HL-60/S4 (cell line): ENCODE data around the gene B3GAT3.
"Not testable (repeated sequence)": the region's sequence is repeated elsewhere in the genome, so short reads cannot be mapped to it uniquely, and the experiment has no call there.

Experiments
- in situ Hi-C: fragments of 300-500 bp; cut with MboI; formaldehyde crosslinking; loops from 2 replicates; pipeline ENCODE4 v1.14.3; 2022; ENCODE audit warnings: low sequenced_read_pairs

B3GAT3 gene

DNA sequence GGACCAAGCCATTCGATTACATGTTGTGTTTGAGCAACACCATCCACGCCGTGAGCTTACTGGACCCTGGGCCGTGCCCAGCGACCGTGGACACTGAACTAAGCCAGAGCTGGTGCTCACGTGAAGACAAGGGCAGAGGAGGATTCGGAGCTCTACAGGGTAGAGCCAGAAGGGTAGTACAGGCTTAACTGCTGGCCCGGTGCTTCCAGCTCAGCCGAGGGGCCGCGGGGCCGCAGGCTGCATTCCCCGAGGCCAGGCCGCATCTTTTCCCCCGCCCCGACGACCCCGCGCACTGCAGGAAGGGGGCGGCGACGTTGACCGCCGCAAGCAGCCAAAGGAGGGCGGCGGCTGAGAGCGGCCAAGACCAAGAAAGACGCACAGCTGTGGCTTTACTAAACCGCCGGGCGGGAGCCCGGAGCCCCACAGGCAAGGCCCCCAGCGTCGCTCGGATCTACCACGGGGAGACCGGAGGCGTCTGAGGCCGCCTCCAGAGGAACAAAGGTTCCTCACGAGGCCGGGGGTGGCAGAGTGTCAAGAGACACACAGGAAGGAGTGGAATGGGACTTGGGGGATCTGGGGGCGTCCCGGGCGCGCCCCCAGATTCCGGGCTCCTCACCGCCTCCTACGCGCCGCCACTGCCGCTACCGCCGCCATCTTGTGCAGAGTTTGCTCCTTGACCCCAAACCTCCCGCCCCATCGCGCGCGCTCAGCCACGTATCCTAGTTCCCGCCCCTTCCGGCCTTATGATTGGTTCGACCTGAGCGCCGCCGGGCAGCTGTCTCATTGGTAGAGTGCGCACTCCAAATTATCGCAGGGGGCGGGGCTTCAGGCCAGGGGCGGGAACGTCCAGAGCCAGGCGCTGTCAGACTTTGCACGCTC lies 24.4 kb upstream of the B3GAT3 start, which contains the start of gene GANAB:
Gene GANAB (minus strand): TSS at position 668 of the 879 bp plus-strand sequence. CDS start 14 bp downstream, at position 654.
- in situ Hi-C loops: no loop called here

DNA sequence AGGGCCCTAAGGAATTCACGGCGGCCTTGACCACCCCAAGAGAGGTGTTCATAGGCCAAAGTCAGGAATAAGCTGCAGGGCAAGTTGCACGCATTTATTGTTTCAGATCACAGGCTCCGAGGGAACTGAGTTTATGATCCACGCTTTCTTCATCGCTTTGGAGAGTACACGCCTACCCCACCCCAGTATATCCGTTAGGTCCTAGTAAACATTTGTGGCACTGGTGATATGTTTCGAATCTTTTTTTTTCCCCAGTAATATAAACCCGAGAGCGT lies 23.8 kb upstream of the B3GAT3 start:
- in situ Hi-C loops: no loop called here

DNA sequence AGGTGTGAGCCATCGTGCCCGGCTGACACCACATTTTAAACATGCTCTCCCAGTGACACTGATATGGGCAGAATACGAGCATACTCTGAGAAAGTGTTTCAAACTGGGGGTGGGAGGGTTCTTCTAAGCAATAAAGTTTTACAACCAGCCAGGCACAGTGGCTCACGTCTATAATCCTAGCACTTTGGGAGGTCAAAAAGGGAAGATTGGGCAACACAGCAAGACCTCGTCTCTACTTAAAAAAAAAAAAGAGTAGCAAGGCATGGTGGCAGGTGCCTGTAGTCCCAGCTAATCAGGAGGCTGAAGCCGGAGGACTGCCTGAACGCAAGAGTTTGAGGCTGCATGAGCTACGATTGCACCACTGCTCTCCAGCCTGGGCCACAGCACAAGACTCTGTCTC lies 22.4 kb upstream of the B3GAT3 start:
- in situ Hi-C loops: no loop called here

GRCh38 chr11:62632492-62632891 lies 10.7 kb upstream of the B3GAT3 start:
- in situ Hi-C loops: no loop called here

- in situ Hi-C loops: no loop called here
Observed at GRCh38 chr11:62627713-62628112, 5.9 kb upstream of the B3GAT3 start.

DNA sequence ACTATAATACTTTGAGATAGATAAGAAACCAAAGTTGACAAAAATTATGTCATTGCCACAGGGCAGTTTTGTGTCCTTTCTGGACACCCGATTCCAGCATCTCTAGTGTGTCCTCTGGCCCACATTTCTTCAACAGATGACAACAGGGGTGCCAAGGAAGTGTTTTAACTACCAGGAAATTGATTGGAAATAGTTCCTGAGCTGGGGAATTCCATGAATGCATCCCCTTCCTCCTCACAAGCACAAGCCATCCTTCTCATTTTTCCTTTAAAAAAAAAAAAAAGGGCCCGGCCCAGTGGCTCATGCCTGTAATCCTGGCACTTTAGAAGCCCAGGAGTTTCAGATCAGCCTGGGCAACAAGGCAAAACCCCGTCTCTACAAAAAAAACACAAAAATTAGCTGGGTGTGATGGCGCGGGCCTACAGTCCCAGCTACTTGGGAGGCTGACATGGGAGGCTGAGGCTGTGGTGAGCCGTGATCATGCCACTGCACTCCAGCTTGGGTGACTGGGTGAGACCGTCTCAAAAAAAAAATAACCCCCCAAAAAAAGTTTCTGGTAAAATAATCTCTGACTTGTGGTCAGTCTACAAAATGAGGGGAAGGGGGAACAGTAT lies 797 bp upstream of the B3GAT3 start:
- in situ Hi-C loops: no loop called here

DNA sequence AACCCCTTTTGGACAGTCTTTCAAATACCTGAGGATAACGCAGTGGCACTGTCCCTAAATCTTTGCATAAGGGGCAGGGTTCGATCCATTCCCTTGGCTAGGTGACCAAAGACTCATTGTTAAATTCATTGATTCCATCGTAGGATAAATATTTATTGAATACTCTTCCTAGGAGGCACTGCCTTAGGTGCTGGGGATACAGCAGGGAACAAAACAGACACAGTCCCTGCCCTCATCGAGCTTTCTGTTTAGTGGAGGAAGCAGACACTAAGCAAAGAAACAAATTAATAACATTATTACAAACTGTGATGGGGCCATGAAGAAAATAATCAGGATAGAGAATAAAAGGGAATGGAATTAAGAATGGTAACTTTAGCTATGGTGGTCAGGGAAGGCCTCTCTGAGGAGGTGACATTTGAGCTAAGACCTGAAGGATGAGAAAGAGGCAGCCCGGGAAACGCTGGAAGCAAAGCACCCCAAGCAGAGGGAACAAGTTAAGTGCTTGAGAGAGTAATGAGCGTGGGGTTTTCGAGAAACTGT lies 689 bp downstream of the B3GAT3 start:
- in situ Hi-C loops: no loop called here

DNA sequence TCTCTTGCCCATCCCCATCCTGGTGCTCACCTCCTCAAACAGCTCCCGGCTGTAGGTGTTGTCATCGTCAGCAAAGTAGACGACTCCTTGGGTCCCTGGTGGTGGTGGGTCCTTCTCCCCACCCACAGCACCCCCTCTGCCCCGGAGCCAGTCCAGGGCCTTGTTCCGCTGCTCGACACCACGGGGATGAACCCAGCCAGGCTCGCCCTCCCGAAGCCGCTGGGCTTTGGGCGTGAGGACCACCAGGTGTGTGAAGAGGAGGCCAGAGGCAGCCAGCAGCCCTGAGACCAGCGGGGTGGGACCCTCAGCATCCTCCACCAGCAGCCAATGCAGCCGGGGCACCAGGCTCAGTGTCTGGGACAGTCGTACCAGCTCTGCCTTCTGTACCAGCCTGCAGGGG lies 4.8 kb downstream of the B3GAT3 start:
- in situ Hi-C loops: not testable (repeated sequence)

- in situ Hi-C loops: no loop called here
Observed at GRCh38 chr11:62615521-62615920, 6.3 kb downstream of the B3GAT3 start.

DNA sequence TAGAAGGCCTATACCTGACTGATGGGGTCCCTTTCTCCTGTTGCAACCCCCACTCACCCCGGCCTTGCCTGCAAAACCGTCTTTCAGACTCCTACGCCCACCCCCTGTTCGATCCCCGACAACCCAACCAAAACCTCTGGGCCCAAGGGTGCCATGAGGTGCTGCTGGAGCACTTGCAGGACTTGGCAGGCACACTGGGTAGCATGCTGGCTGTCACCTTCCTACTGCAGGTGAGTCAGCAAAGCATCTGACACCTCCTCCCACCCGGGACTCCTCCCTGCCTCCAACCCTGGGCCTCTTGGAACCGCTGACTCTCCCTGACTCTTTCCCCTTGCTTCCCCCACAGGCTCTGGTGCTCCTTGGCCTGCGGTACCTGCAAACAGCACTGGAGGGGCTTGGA lies 7.5 kb downstream of the B3GAT3 start:
- in situ Hi-C loops: no loop called here

- in situ Hi-C loops: no loop called here
Observed at GRCh38 chr11:62613291-62613778, 8.5 kb downstream of the B3GAT3 start.

DNA sequence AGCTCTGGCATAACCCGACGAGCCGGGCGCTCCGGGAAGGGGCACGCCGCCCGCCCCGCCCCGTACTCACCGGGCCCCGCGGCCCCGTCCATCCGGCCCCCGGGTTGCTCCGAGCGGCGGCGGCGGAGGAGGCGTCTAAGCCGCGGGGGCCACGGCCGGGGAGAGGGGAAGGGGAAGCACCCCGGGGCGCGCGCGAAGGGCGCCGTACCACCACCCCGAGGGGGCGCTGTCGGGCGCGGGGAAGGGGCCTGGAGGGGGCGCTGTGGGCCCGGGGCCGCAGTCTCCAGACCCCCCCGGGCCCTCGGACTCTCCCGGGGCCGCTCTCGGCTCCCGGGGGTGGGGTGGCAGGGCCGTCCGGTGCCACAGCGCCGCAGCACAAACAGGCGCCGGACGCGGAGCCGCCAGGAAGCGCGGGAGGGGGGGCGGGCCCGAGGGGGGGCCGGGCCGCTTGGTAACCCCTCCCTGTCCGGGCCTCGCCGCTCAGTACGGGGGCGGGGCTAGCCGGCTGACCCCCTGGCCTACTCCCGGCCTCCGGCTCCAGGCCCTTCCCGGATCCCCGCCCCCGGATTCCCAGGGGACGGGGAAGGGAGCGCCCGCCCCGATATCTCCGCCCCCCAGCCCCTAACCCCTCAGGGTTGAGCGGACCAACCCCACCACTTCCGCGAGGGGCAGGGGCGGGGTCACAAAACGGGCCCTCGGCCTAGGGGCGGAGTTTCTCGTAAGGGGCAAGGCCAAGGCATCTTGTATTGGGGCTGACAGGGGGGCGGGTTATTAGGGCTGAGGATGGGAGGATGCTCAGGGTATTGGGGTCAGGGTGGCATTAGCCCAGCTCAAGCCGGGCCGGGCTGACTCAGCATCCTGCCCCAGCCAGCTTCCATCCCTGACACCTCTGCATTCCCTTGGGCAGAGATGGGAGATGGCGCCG lies 9.2 kb downstream of the B3GAT3 start, which contains the start of the genes EML3 and ROM1:
Gene EML3 (minus strand): TSS at position 410 of the 925 bp plus-strand sequence. CDS start 318 bp downstream, at position 92.
Gene ROM1 (plus strand): TSS at position 892 of the 925 bp plus-strand sequence. CDS start 25 bp downstream, at position 917.
- in situ Hi-C loops: no loop called here

- in situ Hi-C loops: no loop called here
Observed at GRCh38 chr11:62611705-62612365, 10.0 kb downstream of the B3GAT3 start.

DNA sequence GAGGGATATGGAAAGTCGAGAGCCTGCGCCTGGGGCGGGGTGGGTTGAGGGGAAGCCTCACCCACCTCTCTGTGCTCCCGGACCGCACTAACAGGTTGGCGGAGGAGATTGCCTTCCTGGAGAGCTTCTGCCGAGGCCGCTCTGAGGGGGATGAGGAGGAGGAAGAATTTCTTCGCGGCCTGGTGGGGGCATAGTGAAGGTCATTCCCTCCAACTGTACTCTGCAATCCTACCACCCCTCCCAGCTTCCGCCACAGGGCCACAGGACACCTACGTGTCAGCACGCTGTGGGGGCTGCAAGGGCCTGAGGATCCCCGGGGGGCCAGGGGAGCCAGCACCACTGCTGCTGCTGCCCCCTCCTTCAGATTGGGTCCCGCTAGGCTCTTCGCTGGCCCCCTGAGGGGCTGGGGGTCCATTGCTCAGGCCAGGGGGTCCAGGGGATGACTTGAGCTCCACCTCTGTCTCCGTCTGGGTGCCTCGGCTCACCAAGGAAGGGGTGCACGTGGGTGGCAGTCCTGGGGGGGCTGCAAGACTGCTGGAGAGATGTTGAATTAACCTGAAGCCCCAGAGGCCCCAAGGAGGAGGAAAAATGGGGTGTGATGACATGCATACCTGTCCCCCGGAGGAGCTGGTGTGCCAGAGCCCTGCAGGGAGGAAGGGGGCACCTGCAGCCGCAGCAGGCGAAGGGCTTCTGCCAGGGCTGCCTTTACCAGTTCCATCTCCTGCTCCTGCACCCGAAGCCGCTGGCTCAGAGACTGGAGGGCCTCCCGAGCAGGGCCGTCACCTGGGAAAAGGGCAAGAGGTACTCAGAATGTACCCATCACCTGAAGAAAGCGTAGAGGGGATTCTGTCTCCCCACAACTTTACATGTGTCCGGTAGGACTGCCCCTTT lies 10.7 kb downstream of the B3GAT3 start:
- in situ Hi-C loops: no loop called here

DNA sequence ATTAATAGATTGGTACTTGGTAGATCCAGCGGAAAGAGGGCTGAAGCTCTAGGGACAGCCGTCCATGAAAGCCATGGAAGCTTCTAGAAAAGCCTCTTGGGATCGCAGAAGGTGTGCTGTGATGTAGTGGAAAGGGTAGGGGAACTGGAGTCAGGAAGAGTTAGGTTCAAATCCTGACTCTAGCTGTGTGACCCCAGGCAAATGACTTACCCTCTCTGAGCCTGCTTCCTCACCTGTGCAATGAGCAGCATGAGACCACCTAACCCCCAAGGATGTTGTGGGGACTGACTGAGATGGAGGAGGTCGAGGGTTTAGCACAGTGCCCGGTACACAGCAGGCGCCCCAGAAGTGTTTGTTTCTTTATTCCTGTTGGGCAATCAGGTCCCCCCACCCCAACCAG lies 11.4 kb downstream of the B3GAT3 start:
- in situ Hi-C loops: no loop called here

GRCh38 chr11:62608776-62609175 lies 13.0 kb downstream of the B3GAT3 start:
- in situ Hi-C loops: no loop called here

GRCh38 chr11:62607714-62608113 lies 14.1 kb downstream of the B3GAT3 start:
- in situ Hi-C loops: no loop called here

DNA sequence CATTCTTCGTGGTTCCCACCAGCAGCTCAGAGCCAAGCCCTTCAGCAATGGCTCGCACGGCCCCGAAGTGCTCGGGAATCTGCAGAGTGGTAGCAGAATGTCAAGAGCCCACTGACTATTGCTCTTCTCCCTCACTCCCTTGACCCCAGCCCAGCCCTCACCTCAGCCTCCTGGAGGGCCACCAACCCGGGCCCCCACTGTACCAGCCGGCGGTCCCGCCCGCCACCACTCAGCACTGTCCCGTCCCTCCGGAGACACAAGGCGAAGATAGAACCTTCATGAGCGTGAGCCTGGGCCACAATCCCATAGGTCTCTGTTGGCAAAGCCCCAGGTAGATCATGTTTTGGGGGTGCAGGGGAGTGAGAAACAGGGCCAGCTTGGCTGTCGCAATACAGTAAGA lies 15.9 kb downstream of the B3GAT3 start:
- in situ Hi-C loops: no loop called here

DNA sequence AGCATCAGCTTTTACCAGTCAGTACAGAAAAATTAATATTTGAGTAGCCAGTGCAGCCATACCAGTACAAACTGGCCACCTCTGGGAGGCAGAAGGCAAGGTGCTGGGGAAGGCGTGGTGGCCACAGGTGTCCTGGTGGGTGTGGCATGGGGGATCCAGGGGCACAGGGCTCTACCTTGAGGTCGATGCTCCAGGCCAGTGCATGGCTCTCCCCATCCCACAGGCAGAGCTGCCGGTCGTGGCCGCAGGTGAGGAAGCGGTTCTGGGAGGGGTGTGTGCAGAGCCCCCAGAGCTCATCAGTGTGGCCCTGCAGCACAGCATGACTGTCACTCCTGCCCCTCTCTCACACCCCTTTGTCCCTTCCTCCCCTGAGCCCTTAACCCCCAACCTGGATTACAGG lies 16.3 kb downstream of the B3GAT3 start:
- in situ Hi-C loops: no loop called here
